ENCODE data around the gene RETREG3.

Gene RETREG3

DNA sequence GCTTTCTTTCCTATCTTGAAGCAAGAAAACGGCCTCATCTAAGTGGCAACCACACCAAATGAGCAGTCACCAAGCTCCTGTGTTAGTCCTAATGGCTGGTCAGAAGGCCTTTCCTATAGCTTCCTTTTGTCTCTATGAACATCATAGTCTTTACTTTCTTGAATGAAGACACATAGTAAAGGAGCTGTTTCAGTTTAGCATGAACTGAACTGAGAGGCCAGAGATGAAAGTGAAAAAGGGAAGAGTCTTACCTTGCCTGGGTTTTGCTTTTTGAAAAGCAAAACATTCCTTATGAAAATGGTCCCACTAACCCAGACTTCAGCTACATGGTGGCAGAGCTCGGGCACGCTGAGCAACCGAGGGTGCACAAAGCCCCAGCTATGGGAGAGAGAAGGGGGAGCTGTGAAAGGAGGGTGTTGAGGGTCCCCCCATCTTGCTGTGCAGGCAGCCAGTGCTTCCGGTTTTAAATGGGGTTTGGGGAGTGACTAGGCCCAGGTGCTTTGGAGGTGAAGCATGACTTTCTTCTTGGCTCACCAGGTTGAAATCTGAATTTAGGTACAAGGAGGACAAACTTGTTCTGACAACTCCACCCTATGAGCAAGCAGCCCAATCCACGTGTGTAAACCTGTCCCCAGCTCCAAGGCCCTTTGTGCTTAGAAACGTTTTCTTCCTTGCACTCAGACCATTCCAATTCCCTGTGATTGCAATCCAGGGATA is 22.5 kb downstream of the RETREG3 start:
- TF ChIP-seq GATA2 (IDR thresholded peaks at IDR 0.05; ENCODE audit: low read depth, low read length) (no peak), GATA3 (IDR thresholded peaks at IDR 0.05; ENCODE audit: low read depth, low read length) (no peak)

DNA sequence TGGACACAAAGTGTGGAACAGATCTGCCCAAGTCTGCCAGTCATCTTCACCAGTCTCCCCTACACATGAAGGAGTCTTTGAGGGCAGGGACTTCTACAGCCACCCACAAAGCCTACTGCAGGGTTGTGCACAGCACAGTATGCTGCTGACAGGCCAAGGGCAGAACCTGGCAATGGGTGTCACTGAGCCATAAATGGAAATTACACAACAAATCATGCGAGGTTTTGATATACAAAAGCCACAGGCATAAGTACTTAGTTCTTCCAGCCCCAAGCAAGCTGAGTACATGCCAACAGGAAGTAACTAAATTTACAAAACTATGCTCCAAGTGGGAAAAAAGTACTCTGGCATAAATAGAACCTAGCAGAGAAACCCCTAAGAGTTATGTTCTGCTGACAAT is 23.8 kb downstream of the RETREG3 start:
- TF ChIP-seq GATA3 (IDR thresholded peaks at IDR 0.05; ENCODE audit: low read depth, low read length) = no peak
- TF ChIP-seq GATA2 (IDR thresholded peaks at IDR 0.05; ENCODE audit: low read depth, low read length) = no peak

DNA sequence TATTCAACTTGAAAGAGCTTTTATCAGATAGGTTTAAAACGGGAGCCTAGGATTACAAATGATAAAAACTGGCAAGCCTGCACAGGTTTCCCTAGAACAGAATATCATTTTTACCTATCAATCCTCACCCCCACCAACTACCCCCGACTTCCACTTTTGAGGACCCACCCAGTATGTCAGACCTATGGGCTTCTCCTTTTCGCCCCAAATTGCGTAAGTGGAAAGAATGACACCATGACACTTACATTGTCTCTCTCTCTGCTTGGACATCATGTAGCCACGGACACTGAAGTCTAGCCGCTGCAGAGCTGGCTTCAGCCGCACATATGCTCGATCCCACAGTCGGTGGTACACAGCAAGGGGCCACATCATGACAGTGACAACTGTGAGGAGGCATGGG is 24.3 kb downstream of the RETREG3 start:
- TF ChIP-seq GATA3 (IDR thresholded peaks at IDR 0.05; ENCODE audit: low read depth, low read length) = no peak

DNA sequence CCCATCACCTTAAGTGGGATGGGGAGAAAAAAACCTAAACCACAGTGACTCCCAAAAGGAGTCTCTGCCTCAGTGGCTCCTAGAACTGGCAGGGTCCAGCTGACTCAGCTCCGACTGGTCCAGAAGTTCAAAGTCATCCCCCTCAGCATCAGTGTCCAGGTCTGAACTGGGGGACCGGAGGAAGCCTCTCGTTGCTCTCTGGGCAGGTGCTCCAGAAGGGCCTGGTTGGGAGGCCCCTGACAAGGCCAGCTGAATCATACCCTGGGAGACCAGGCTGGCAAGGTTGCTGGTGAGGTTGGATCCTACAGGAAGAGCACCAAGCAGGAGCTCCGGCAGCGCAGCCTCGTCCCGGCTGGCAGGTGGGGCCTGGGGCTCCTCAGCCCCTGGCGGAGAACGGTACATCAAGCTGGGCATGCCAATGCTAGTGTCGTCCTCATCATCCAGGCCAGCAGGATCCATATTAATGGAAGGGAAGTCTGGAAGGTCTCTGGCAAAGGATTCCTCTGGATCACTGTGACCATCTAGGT is 27.4 kb downstream of the RETREG3 start:
- TF ChIP-seq GATA2 (IDR thresholded peaks at IDR 0.05; ENCODE audit: low read depth, low read length) = no peak
- TF ChIP-seq GATA3 (IDR thresholded peaks at IDR 0.05; ENCODE audit: low read depth, low read length) = no peak

DNA sequence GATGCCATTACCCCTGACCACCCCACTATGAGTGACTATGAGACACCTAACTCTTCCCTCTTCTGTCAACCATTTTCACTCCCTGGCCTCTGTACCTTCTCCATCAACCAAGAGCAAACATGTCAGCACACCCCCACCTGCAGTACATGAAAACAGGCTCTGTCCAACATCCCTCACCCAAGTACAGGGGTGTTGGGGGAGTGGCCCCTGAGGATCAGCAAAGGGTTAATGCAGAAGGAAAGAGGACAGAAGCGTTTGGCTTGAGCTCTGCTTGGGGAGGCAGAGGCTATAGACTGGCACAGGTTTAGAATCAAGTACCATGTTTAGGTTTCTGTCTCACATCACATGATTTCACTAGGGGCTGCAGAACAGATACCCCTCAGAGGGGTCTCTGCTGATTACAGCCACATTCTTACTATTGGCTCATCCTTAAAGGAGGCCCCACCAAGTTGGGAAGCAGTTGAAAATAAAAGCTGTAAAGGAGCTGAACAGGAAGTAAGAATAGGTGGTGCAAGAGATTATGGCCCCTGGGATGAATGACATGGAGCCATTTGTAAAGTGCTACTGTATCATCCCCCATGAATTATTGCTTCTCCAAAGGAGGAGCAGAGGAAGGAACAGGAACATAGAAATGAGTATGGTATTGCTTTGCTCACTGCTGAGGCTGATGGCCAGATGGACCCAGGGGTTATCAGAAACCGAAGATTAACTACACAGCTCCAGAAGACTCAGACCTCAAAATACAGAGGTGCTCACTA is 29.2 kb downstream of the RETREG3 start:
- TF ChIP-seq GATA2 (IDR thresholded peaks at IDR 0.05; ENCODE audit: low read depth, low read length) = no peak
- no peak for TF ChIP-seq GATA3 (IDR thresholded peaks at IDR 0.05; ENCODE audit: low read depth, low read length)

DNA sequence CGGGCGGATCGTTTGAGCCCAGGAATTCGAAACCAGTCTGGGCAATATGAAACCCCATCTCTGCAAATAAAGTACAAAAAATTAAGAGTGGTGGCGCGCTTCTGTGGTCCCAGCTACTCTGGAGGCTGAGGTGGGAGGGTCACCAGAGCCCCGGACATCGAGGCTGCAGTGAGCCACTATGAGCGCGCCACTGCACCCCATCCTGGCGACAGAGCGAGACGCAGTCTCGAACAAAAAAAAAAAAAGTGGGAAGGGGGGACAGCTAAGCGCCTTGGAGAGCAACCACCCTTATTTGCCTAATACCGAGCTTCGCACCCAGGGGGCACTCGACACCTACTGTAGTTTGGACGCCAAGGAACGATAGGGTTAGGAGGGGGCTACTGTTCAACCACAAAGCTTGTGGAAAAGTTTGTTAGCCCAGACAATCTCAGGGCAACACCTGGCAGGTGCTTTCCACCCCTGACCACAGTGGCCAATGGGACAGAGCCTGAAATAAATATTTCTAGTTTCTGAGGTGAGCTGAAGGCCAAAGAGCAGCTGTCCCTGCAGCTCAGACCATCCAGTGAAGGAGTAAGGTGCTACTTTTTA is 30.8 kb downstream of the RETREG3 start:
- TF ChIP-seq GATA2 (IDR thresholded peaks at IDR 0.05; ENCODE audit: low read depth, low read length) (no peak), GATA3 (IDR thresholded peaks at IDR 0.05; ENCODE audit: low read depth, low read length) (no peak)

DNA sequence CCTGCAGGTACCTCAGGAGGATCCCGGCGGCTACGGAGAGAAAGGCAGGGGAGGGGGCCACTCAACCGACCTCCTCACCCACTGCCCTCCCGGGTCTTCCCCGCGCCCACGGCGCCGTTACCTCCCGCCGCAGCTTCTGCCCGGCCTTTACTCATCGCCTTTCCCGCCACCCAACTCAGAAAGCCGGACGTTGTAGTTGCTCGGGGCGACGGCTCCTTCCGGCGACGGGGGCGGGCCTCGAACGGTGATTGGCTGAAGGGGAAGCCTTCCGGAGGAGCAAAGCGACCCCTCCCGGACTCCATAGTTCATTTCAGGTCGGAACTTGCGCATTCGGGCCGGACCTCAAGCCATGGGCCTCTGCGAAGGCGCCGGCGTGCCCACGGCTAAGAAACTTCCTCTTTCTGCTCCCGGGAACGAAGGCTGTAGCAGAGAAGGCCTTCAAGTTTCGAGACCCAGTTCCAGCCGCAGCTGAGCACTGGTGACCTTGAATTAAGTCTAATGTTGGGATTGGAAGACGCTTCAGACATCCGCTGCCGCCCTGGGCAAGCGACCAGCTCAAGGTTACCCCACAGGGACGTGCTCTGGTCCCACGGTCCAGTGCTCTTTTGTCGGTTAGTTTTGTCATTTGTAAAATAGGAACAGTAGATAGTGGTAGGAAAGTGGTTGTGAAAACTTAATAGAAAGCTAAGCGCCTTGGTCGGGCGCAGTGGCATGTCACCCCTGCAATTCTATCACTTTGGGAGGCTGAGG is 31.5 kb downstream of the RETREG3 start, which contains the start of gene PSMC3IP:
Gene PSMC3IP (minus strand): TSS at position 198 of the 750 bp plus-strand sequence. CDS start 43 bp downstream, at position 155.
- no peak for TF ChIP-seq GATA2 (IDR thresholded peaks at IDR 0.05; ENCODE audit: low read depth, low read length)
- TF ChIP-seq GATA3 (IDR thresholded peaks at IDR 0.05; ENCODE audit: low read depth, low read length) = no peak

DNA sequence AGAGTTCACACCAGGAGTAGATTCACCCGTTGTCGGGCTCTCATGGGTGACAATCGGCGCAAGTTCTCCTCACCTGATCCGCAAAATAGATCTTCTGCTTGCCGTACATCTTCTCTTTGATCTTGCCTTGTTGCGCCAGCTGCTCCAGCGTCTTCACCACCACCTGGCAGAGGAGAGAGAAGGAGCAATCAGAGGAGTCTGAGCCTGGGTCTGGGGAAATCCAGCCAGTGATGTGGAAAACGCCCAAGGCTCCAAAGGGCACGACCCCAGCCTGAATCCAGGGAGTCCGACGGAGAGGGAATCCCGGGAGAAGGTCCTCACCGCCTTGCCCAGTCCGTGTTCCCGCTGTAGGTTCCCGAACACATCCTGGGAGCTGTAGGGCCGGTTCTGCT is 32.0 kb downstream of the RETREG3 start:
- TF ChIP-seq GATA2 (IDR thresholded peaks at IDR 0.05; ENCODE audit: low read depth, low read length) (no peak), GATA3 (IDR thresholded peaks at IDR 0.05; ENCODE audit: low read depth, low read length) (no peak)

DNA sequence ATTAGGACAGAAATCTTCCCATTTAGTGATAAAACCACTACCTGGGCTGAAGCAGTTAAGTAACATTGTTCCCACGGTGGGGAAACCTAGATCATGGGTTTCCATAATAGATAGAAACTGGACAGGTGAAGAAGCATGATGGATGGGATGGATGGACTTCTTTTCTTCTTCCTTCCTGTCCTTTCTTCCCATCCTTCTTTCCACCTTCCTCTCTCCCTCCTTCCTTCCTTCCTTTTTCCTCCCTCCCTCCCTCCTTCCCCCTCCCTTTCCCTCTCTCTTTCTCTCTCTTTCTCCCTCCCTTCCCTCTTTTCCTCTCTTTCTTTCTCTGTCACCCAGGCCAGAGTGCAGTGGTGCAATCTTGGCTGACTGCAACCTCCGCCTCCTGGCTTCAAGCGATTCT is 34.7 kb downstream of the RETREG3 start:
- TF ChIP-seq GATA3 (IDR thresholded peaks at IDR 0.05; ENCODE audit: low read depth, low read length) (no peak), GATA2 (IDR thresholded peaks at IDR 0.05; ENCODE audit: low read depth, low read length) (no peak)

DNA sequence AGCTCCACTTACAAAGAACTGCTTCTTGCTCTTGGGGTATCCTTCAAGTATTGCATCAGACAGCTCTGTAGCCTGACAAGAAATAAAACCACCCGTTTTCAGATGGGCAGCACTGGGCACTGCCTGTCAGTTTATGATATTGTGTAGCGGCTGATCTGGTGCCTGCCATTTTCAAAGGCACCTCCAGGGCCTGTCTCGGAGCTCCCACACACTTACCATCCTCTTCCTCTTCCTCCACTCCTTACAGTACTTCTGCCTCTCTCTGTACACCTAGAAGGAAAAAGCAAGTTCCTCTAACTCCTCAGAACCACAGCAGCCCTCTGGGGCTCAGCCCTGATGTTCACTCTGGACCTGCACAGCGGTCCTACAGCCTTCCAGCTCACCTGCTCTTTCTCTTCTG is 36.1 kb downstream of the RETREG3 start:
- TF ChIP-seq GATA2 (IDR thresholded peaks at IDR 0.05; ENCODE audit: low read depth, low read length) = no peak
- TF ChIP-seq GATA3 (IDR thresholded peaks at IDR 0.05; ENCODE audit: low read depth, low read length) = no peak

DNA sequence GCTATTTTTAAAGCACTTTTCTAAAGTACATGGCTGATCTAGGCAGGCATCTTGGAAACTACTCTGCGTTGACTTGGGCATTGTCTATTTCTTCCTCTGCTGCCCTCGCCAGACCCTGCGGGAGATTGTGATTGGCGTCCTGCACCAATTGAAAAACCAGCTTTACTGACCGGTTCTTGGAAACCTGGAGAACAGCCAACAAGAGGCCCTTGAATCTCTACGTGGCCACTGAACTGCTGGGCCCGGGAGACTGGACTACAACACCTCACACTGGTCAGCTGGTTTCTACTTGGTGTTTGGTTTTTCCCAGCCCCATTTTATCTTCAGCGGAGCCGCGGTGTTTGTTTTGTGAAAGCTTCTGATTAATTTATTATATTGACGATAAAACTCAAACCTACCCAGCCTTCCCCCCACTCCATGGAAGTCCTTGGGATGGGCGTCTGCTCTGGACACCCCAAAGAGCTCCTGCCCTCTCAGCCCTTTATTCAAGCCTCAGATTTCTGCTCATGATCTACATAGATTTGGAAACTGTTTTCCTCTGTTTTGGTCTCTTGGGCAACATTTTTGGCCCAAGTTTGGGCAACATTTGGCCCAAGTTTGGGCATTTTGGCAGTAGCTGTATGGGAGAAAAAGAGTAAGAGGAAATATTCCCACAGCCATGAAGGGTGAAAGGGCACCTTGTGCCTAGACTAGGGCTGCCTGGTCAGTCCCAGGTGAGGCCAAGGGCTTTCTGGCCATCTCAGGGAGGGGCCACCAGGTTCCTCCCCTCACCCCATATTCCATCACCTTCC is 37.5 kb downstream of the RETREG3 start:
- no peak for TF ChIP-seq GATA3 (IDR thresholded peaks at IDR 0.05; ENCODE audit: low read depth, low read length)
- TF ChIP-seq GATA2 (IDR thresholded peaks at IDR 0.05; ENCODE audit: low read depth, low read length) = no peak

DNA sequence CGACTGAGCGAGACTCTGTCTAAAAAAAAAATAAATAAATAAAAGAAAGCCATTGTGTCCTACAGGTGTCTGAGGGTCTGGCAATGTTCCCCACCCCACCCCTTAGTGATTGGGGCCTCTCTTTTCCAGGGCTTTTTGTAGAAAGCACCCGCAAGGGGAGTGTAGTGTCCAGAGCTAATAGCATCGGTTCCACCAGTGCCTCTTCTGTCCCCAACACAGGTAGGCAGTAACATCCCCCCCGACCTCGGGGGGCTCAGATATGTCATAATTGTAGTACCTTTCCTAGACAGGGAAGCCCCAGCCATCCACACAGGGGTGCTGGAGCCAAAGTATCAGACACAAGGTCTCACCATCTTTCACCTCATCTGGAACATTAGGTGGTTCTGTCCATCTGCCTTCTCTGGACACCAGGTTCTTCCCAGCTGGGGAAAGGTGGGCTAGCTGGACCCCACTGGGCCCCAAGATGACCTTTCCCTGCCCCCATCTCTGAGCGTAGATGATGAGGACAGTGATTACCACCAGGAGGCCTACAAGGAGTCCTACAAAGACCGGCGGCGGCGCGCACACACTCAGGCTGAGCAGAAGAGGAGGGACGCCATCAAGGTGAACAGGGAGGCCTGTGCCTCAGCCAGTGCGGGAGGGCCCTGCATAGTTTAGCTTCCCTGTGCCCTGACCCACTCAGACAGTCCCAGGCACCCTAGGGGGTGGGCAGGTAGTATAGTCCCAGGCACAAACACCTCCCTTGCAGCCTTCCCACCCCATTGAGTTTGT is 40.6 kb downstream of the RETREG3 start:
- no peak for TF ChIP-seq GATA3 (IDR thresholded peaks at IDR 0.05; ENCODE audit: low read depth, low read length)
- no peak for TF ChIP-seq GATA2 (IDR thresholded peaks at IDR 0.05; ENCODE audit: low read depth, low read length)

Measured in SH-SY5Y (cell line).